Stimulated activated CD8-positive, alpha-beta memory T cell treated with anti-CD3 and anti-CD28 coated beads, Interleukin-4, amount 100 ng/mL, for 1 hour (primary cell): ENCODE results near the gene TMCO4.
"Not testable (repeated sequence)": the region's sequence is repeated elsewhere in the genome, so short reads cannot be mapped to it uniquely, and the experiment has no call there.

Experiments used
- DNase-seq, 2 donors: peaks; one replicate each; pipeline ENCODE4 v3.0.0-alpha.2; 2020; ENCODE audit warnings: low read depth in 2 of 2, low spot score in 1 of 2

The TMCO4 gene

GRCh38 chr1:19799230-19800075, at the start of gene TMCO4:
TSS of gene TMCO4 (minus strand) at chr1:19799916. CDS start at chr1:19780758, 19,158 bp downstream.
- peak; percentile 3 to 10 for DNase-seq

- DNase-seq: not testable (repeated sequence)
Measured at GRCh38 chr1:19849307-19849706, 49.6 kb upstream of the TMCO4 start.

- not testable (repeated sequence) for DNase-seq
Measured at GRCh38 chr1:19847334-19847733, 47.6 kb upstream of the TMCO4 start.

GRCh38 chr1:19846338-19846737, 46.6 kb upstream of the TMCO4 start:
- DNase-seq: no peak

GRCh38 chr1:19845555-19845954, 45.8 kb upstream of the TMCO4 start:
- DNase-seq: no peak

- no peak for DNase-seq
Measured at GRCh38 chr1:19844731-19845495, 45.2 kb upstream of the TMCO4 start.

- no peak for DNase-seq
Measured at GRCh38 chr1:19840228-19840627, 40.5 kb upstream of the TMCO4 start.

GRCh38 chr1:19837866-19838265, 38.1 kb upstream of the TMCO4 start:
- DNase-seq: no peak

- DNase-seq: no peak
Measured at GRCh38 chr1:19835578-19835977, 35.9 kb upstream of the TMCO4 start.

GRCh38 chr1:19831441-19831840, 31.7 kb upstream of the TMCO4 start:
- no peak for DNase-seq

- no peak for DNase-seq
Measured at GRCh38 chr1:19828546-19828945, 28.8 kb upstream of the TMCO4 start.

GRCh38 chr1:19825298-19825697, 25.6 kb upstream of the TMCO4 start:
- no peak for DNase-seq

GRCh38 chr1:19824541-19824940, 24.8 kb upstream of the TMCO4 start:
- no peak for DNase-seq

GRCh38 chr1:19824036-19824435, 24.3 kb upstream of the TMCO4 start:
- DNase-seq: no peak

GRCh38 chr1:19819701-19820100, 20.0 kb upstream of the TMCO4 start:
- no peak for DNase-seq

- no peak for DNase-seq
Measured at GRCh38 chr1:19818324-19818723, 18.6 kb upstream of the TMCO4 start.

GRCh38 chr1:19817160-19817559, 17.4 kb upstream of the TMCO4 start:
- DNase-seq: no peak

GRCh38 chr1:19816737-19817086, 17.0 kb upstream of the TMCO4 start:
- not testable (repeated sequence) for DNase-seq

GRCh38 chr1:19815801-19816736, 16.4 kb upstream of the TMCO4 start:
- DNase-seq: no peak

GRCh38 chr1:19814681-19815503, 15.2 kb upstream of the TMCO4 start, which contains the start of gene RNF186:
TSS of gene RNF186 (minus strand) at chr1:19815283. CDS start at chr1:19815101, 182 bp downstream.
- DNase-seq: no peak
